HEK293T (cell line): Measurements from ENCODE around the gene ISCU.

Source experiments
- CTCF ChIA-PET: fragments of 350-600 bp; formaldehyde crosslinking; extraction: SDS; loops from one replicate; lab custom pipeline; 2021; ENCODE audit warnings: antibody characterized with exemption, inconsistent platforms; lab: Yijun Ruan, JAX
- POLR2A ChIA-PET: fragments of 350-600 bp; formaldehyde crosslinking; extraction: SDS; loops from one replicate; lab custom pipeline; 2020; ENCODE audit warnings: antibody characterized with exemption, inconsistent platforms; lab: Yijun Ruan, JAX
- DNase-seq: peaks from one replicate; pipeline ENCODE4 v3.0.0; 2012; ENCODE audit warnings: mixed read lengths; ENCODE audit errors: extremely low spot score
- ARNT ChIP-seq: fragments of 450-650 bp; IDR thresholded peaks from 2 replicates; pipeline ENCODE4 v1.6.1; 2017; ENCODE audit warnings: mild to moderate bottlenecking
- BHLHE40 ChIP-seq: fragments of 450-650 bp; IDR thresholded peaks from 2 replicates; pipeline ENCODE4 v1.6.1; 2016; ENCODE audit warnings: mild to moderate bottlenecking, moderate library complexity, borderline replicate concordance
- CTBP1 ChIP-seq: fragments of 450-650 bp; IDR thresholded peaks from 2 replicates; pipeline ENCODE4 v1.6.1; 2016; ENCODE audit warnings: borderline replicate concordance
- ELF4 ChIP-seq: fragments of 450-650 bp; IDR thresholded peaks from 2 replicates; pipeline ENCODE4 v1.6.1; 2017; ENCODE audit warnings: antibody characterized with exemption
- FOXA1 ChIP-seq: fragments of 450-650 bp; IDR thresholded peaks from 2 replicates; pipeline ENCODE4 v1.6.1; 2016; ENCODE audit warnings: mild to moderate bottlenecking
- FOXK2 ChIP-seq: fragments of 450-650 bp; IDR thresholded peaks from 2 replicates; pipeline ENCODE4 v1.6.1; 2016; ENCODE audit warnings: mild to moderate bottlenecking
- FOXM1 ChIP-seq: fragments of 450-650 bp; IDR thresholded peaks from 2 replicates; pipeline ENCODE4 v1.6.1; 2017; ENCODE audit warnings: mild to moderate bottlenecking, borderline replicate concordance
- HDGF ChIP-seq: fragments of 450-650 bp; IDR thresholded peaks from 2 replicates; pipeline ENCODE4 v1.6.1; 2017; ENCODE audit warnings: antibody characterized with exemption, borderline replicate concordance
- L3MBTL2 ChIP-seq: fragments of 450-650 bp; conservative IDR thresholded peaks from 2 replicates; pipeline ENCODE4 v1.6.1; 2016; ENCODE audit warnings: mild to moderate bottlenecking
- LEF1 ChIP-seq: fragments of 450-650 bp; IDR thresholded peaks from 2 replicates; pipeline ENCODE4 v1.6.1; 2017; ENCODE audit warnings: mild to moderate bottlenecking, borderline replicate concordance
- NFRKB ChIP-seq: fragments of 450-650 bp; IDR thresholded peaks from 2 replicates; pipeline ENCODE4 v1.6.1; 2016; ENCODE audit warnings: mild to moderate bottlenecking, moderate library complexity
- SP1 ChIP-seq: fragments of 450-650 bp; IDR thresholded peaks from 2 replicates; pipeline ENCODE4 v1.6.1; 2017
- SUZ12 ChIP-seq: fragments of 450-650 bp; IDR thresholded peaks from 2 replicates; pipeline ENCODE4 v1.6.1; 2016; ENCODE audit warnings: mild to moderate bottlenecking
- TARDBP ChIP-seq: fragments of 450-650 bp; IDR thresholded peaks from 2 replicates; pipeline ENCODE4 v1.6.1; 2016
- ZNF384 ChIP-seq: fragments of 450-650 bp; IDR thresholded peaks from 2 replicates; pipeline ENCODE4 v1.6.1; 2016
- TF ChIP-seq, protein P1 (sequence below): fragments of 450-650 bp; IDR thresholded peaks from 2 replicates; pipeline ENCODE4 v1.6.1; 2016

ISCU gene

DNA sequence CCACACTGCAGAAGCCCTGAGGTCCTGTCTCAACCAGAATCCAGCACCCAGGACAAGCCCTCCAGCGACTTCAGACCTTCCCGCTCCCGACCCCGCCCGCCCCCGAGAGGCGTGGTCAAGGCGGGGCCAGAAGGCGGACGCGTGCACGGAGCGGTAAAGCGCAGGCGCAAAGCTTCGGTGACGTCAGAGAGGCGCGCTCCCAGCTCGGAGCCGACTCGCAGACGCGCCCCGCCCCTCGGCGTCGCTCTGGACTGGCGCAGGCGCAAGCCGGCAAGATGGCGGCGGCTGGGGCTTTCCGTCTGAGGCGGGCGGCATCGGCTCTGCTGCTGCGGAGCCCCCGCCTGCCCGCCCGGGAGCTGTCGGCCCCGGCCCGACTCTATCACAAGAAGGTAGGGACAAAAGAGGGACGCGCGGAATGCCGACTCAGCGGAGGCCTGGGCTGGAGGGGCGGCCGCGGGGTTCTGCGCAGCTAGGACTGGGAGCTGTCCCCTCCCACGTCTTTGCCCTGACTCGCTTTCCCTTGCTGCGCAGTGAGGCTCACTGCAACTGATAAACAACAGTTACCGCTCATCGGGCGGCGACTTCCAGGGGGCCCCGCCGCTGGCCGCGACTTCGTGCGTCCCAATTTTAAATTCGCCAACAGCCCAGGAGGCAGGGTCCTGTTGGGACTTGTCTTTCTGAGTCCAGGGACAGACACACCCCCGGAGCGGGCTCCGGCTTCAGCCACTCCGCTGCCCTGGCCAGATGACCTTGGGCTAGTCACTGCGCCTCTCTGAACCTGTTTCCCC, at the start of gene ISCU:
TSS of gene ISCU (plus strand) at position 249 of the 788 bp plus-strand sequence. CDS start at position 276, 27 bp downstream.
- TF ChIP-seq ELF4 (peak; percentile 39; the same call in 1 of the 2 replicates), SUZ12 (no peak)
- POLR2A ChIA-PET = interaction anchor here (0.7 to 1.9 kb wide), 11 partner anchors 8 to 525 kb away, joined by 3 to 10 read pairs (median 3); no protein-coding TSS in a partner anchor
- DNase-seq = peak; percentile 99
- CTCF ChIA-PET = interaction anchor here (0.6 to 1.0 kb wide), 3 partner anchors 50 to 534 kb away, joined by 3 to 7 read pairs (median 3); no protein-coding TSS in a partner anchor

DNA sequence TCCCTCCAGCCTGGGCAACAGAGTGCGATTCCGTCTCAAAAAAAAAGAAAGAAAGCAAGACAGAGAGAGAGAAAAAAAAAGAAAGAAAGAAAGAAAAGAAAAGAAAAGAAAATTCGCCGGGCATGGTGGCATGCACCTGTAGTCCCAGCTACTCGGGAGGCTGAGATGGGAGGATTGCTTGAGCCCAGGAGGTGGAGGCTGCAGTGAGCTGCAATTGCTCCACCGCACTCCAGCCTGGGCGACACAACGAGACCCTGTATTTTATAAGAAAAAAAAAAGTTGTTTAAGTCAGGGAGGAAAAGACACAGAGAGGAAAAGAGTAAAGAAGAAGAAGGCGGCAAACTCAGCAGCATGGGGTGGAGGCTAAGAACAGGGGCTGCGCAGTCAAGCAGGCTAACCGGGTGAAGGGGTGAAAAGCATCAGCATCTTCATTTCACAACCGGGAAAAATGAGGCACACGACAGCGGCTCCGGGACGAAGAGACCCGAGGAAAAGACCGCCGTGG, 47.9 kb upstream of the ISCU start:
- no peak for DNase-seq
- CTCF ChIA-PET = interaction anchor here (0.6 kb wide), 1 partner anchor 216 kb away, joined by 5 read pairs; no protein-coding TSS in a partner anchor
- TF ChIP-seq FOXA1 = no peak
- TF ChIP-seq FOXK2 = no peak
- TF ChIP-seq ELF4 = no peak
- TF ChIP-seq FOXM1 = no peak
- TF ChIP-seq, protein P1, sequence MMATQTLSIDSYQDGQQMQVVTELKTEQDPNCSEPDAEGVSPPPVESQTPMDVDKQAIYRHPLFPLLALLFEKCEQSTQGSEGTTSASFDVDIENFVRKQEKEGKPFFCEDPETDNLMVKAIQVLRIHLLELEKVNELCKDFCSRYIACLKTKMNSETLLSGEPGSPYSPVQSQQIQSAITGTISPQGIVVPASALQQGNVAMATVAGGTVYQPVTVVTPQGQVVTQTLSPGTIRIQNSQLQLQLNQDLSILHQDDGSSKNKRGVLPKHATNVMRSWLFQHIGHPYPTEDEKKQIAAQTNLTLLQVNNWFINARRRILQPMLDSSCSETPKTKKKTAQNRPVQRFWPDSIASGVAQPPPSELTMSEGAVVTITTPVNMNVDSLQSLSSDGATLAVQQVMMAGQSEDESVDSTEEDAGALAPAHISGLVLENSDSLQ = no peak
- no peak for TF ChIP-seq TARDBP
- TF ChIP-seq LEF1 = no peak
- TF ChIP-seq SUZ12 = no peak
- TF ChIP-seq SP1 = no peak
- no peak for TF ChIP-seq NFRKB
- no peak for TF ChIP-seq BHLHE40
- no peak for TF ChIP-seq CTBP1
- TF ChIP-seq ZNF384 = no peak
- POLR2A ChIA-PET = interaction anchor here (0.7 to 1.6 kb wide), 2 partner anchors 46 to 314 kb away, joined by 3 to 5 read pairs; no protein-coding TSS in a partner anchor

DNA sequence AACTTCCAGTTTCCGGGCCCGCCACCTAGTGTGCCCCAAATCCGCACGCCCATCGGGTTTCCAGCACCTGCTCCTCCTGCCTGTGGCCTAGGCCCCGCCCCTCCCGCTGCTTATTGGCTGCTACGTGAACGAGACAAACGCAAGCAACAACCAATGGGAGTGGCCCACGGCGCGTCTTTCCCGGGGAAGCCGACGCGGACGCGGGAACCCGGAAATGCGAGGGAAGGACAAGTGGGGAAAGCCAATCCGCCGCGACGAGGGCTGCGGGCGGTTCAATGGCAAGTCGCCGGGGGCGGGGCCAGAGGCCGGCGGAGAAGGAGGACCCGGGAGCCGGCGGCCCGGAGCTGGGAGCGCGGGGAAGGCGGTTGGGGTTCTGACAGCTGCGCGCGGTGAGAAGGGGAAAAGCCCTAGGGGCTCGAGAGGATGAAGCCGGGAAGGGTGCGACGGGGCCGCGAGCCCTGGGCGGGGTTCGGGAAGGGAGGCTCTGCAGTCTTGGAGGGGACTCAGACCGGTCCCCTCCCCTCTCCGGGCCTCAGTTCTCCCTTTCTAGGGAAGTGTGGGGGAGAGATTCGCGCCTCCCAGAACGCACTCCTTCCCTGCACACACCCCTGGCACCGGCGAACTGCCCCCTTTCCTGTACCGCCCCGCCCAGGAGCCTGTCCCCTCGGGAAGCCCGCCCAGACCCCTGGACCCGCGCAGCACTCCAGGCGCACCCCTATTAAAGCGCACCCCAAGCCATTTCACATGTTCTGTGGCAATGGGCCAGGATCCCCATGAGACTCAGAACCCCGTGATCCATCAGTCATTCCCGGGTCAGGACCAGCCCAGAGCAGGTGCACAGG, 47.2 kb upstream of the ISCU start, which contains the start of gene FICD:
TSS of gene FICD (plus strand) at position 305 of the 842 bp plus-strand sequence. CDS start 1,696 bp downstream, outside the sequence.
- POLR2A ChIA-PET = interaction anchor here (0.7 to 1.6 kb wide), 2 partner anchors 45 to 315 kb away, joined by 3 to 5 read pairs; no protein-coding TSS in a partner anchor
- TF ChIP-seq BHLHE40 = no peak
- no peak for TF ChIP-seq FOXK2
- no peak for TF ChIP-seq LEF1
- no peak for TF ChIP-seq ARNT
- TF ChIP-seq, protein P1 = peak; percentile 99
- no peak for TF ChIP-seq ZNF384
- peak; percentile 99 for TF ChIP-seq ELF4
- peak; percentile 90 for TF ChIP-seq L3MBTL2
- CTCF ChIA-PET = interaction anchor here (0.6 kb wide), 1 partner anchor 216 kb away, joined by 5 read pairs; no protein-coding TSS in a partner anchor
- DNase-seq = peak; percentile 94

DNA sequence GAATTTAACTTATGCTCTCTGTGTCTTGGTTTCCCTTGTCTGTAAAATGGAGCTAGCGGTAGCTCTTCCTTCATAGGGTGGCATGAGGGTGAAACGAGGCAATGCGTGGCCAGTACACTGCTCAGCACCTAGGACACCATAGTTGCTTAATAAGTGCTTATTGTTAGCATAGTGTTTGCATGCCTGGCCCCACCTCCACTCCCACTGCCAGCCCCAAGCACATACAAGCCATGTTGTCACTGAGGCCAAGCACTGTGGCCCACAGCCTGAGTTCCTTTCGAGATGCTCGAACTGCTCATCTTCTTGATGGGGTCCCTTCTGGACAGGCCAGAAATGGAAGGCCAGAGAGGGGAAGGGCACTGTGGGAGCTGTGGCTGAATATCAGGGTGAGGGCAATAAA, 46.5 kb upstream of the ISCU start:
- TF ChIP-seq L3MBTL2 (no peak), ZNF384 (no peak), LEF1 (no peak), BHLHE40 (no peak), NFRKB (no peak), TARDBP (no peak), ELF4 (no peak), ARNT (no peak), FOXM1 (no peak), CTBP1 (no peak), SUZ12 (no peak), FOXA1 (no peak), FOXK2 (no peak), HDGF (no peak), SP1 (no peak)
- POLR2A ChIA-PET = interaction anchor here (1.6 kb wide), 1 partner anchor 44 kb away, joined by 5 read pairs; no protein-coding TSS in a partner anchor
- CTCF ChIA-PET = no interaction called here
- DNase-seq = no peak

DNA sequence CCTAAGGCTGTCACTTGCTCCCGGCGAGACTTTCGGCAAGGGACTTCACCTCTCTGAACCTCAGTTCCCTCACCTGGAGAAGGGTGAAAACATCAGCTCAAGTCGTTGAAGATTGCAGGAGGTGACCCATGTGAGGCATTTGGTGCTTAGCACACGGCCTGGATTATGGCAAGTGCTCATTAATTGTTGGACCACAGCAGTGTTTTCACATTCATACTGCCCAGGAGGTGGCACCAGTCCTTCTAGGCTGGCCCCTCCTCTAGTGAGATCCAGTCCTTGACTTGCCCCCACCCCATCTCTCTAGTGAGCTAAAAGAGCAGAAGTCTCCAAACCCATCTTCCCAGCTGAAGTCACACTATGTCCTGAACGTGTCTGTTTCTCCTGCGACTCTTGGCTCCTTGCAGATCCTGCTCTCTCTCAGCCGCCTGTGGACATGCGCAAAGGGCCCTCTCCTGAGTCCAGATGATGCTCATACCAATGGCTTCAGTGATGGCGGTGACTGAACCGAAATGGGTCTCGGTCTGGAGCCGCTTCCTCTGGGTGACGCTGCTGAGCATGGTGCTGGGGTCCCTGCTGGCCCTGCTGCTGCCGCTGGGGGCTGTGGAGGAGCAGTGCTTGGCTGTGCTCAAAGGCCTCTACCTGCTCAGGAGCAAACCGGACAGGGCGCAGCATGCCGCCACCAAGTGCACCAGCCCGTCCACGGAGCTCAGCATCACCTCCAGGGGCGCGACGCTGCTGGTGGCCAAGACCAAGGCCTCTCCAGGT, 45.7 kb upstream of the ISCU start:
- DNase-seq = no peak
- ChIA-PET POLR2A (no interaction called here), CTCF (no interaction called here)
- TF ChIP-seq SUZ12 = no peak
- TF ChIP-seq ZNF384 = no peak
